Astrocyte of the spinal cord (primary cell): ENCODE measurements around the gene PRKAG2.

Source experiments
- DNase-seq: peaks from one replicate; pipeline ENCODE4 v3.0.0; 2011; ENCODE audit warnings: low read depth, low spot score
- H3K4me3 ChIP-seq: 2 replicates; pipeline ENCODE4 v1.5.1; 2011; ENCODE audit warnings: low read depth, mild to moderate bottlenecking, low read length, moderate library complexity
- CTCF ChIP-seq: IDR thresholded peaks from 2 replicates; pipeline ENCODE4 v1.5.1; 2012; ENCODE audit warnings: low read depth, mild to moderate bottlenecking, low read length, inconsistent platforms
- in situ Hi-C: cut with HindIII; loops from 2 replicates; pipeline ENCODE4 v1.10.0; 2017; ENCODE audit warnings: low sequenced_read_pairs

The PRKAG2 gene

GRCh38 chr7:151873402-151873965 is 3.4 kb downstream of the PRKAG2 start:
- no peak for TF ChIP-seq CTCF
- DNase-seq = no peak
- no peak overlapping the region for H3K4me3 ChIP-seq
- in situ Hi-C loops = no loop called here

GRCh38 chr7:151872531-151873401 is 4.1 kb downstream of the PRKAG2 start:
- no peak for DNase-seq
- no peak for TF ChIP-seq CTCF
- in situ Hi-C loops = no loop called here
- H3K4me3 ChIP-seq = no peak overlapping the region

GRCh38 chr7:151871904-151872303 is 5.0 kb downstream of the PRKAG2 start:
- TF ChIP-seq CTCF = no peak
- DNase-seq = no peak
- in situ Hi-C loops = no loop called here
- H3K4me3 ChIP-seq = no peak overlapping the region

- no peak overlapping the region for H3K4me3 ChIP-seq
- no peak for DNase-seq
- in situ Hi-C loops = no loop called here
- no peak for TF ChIP-seq CTCF
These were observed 5.7 kb downstream of the PRKAG2 start for GRCh38 chr7:151871189-151871735.

- in situ Hi-C loops = no loop called here
These were observed 6.7 kb downstream of the PRKAG2 start for GRCh38 chr7:151869968-151870918.

More at GRCh38 chr7:151869968-151870918, 6.7 kb downstream of the PRKAG2 start:
- H3K4me3 ChIP-seq = no peak overlapping the region
- TF ChIP-seq CTCF = no peak
- no peak for DNase-seq
